ENCODE measurements around the gene CENPP. TPM values are rescaled to one million over a fixed set of nuclear protein-coding genes. Genes with fewer than 3 reads are reported as not detected.
A peak's percentile ranks its signal among the peaks of the same experiment; 100 is the strongest.

The CENPP gene
- total RNA-seq, 1 experiment from 2014 or later, result 4.2 TPM

DNA sequence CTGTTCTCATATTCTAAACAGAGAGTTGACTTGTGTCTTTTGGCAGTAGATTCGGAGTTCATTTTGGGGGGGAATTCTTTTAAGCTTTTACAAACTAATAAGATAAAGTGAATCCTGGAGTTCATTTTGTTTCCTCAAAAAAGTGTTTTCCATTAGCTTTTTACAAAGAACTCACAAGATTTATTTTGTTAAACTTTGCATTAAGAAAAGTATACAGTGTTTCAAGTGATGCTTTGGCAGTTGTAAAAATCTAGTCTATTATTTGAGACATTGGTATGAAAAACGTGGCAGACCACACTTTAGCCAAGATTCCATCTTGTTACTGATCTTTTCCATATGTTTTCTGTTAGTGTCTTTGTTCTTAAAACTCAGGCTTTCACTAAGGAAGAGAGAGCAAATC, 99.7 kb downstream of the CENPP start:
- POLR2A ChIA-PET, result interaction anchor here (0.6 to 1.5 kb wide), 7 partner anchors 8 to 97 kb away, joined by 3 to 5 read pairs (median 4); no protein-coding TSS in a partner anchor
- BruUV-seq (replicated peaks), result no TSS peak

DNA sequence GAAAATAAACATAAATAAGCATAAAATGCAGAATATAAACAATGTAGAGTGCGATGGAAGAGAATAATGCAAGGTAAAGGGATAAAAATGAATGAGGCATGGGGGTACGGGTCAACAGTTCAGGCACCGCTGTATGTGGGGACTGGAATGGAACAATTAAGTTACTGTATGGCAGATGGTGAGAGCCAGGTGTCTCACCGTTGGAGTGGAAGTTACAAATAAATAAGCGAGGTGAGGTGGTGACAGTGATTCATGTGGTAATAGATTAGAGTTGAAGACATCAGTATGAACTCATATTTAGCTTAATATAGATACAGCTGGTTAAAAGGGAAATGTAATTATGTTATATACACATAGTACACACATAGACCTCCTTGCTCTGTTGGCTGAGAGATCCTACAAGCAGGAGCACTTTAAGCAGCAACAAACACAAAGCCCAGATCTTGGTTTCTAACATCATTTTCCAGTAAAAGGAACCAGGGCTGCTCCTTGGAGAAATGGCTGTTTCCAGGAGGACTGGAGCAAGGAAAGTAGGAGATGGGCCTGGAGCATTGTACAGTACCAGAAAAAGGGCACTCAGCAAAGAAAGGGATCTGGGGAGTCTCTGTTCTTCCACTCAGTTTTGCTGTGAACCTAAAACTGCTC, 100.9 kb downstream of the CENPP start:
- H3K27ac Mint-ChIP-seq (ENCODE audit: low read depth, unreplicated experiment), result no peak overlapping the region
- intact Hi-C loops (cut with micrococcal nuclease), result no loop called here
- TF ChIP-seq, protein P1, sequence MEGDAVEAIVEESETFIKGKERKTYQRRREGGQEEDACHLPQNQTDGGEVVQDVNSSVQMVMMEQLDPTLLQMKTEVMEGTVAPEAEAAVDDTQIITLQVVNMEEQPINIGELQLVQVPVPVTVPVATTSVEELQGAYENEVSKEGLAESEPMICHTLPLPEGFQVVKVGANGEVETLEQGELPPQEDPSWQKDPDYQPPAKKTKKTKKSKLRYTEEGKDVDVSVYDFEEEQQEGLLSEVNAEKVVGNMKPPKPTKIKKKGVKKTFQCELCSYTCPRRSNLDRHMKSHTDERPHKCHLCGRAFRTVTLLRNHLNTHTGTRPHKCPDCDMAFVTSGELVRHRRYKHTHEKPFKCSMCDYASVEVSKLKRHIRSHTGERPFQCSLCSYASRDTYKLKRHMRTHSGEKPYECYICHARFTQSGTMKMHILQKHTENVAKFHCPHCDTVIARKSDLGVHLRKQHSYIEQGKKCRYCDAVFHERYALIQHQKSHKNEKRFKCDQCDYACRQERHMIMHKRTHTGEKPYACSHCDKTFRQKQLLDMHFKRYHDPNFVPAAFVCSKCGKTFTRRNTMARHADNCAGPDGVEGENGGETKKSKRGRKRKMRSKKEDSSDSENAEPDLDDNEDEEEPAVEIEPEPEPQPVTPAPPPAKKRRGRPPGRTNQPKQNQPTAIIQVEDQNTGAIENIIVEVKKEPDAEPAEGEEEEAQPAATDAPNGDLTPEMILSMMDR (IDR thresholded peaks at IDR 0.05; ENCODE audit: unreplicated experiment), result no peak
- ChIA-PET CTCF (no interaction called here), POLR2A (no interaction called here)
- no peaks in the 10 kb centered on the region for H3K9me3 Mint-ChIP-seq (ENCODE audit: unreplicated experiment)
- H3K4me3 Mint-ChIP-seq (ENCODE audit: unreplicated experiment), result no peak overlapping the region
- H3K4me1 Mint-ChIP-seq (ENCODE audit: insufficient read depth, unreplicated experiment), result peaks cover 23% of the 10 kb centered on the region
- DNase-seq (ENCODE audit: unreplicated experiment), result no peak
- no TSS peak for BruUV-seq (replicated peaks)
- no peaks in the 10 kb centered on the region for H3K27me3 Mint-ChIP-seq (ENCODE audit: insufficient read depth, unreplicated experiment)
- no peaks in the 10 kb centered on the region for H3K36me3 Mint-ChIP-seq (ENCODE audit: insufficient read depth, unreplicated experiment)

More for the DNA sequence above, 99.7 kb downstream of the CENPP start:
- H3K4me1 Mint-ChIP-seq (ENCODE audit: insufficient read depth, unreplicated experiment), result peaks cover 23% of the 10 kb centered on the region
- DNase-seq (ENCODE audit: unreplicated experiment), result no peak
- TF ChIP-seq, protein P1 (IDR thresholded peaks at IDR 0.05; ENCODE audit: unreplicated experiment), result no peak
- no peaks in the 10 kb centered on the region for H3K27me3 Mint-ChIP-seq (ENCODE audit: insufficient read depth, unreplicated experiment)
- peak overlapping the region; percentile 60 for H3K27ac Mint-ChIP-seq (ENCODE audit: low read depth, unreplicated experiment)
- intact Hi-C loops (cut with micrococcal nuclease), result no loop called here
- H3K36me3 Mint-ChIP-seq (ENCODE audit: insufficient read depth, unreplicated experiment), result no peaks in the 10 kb centered on the region
- H3K9me3 Mint-ChIP-seq (ENCODE audit: unreplicated experiment), result no peaks in the 10 kb centered on the region
- CTCF ChIA-PET, result interaction anchor here (1.1 kb wide), 1 partner anchor 14 kb away, joined by 4 read pairs; no protein-coding TSS in a partner anchor
- no peak overlapping the region for H3K4me3 Mint-ChIP-seq (ENCODE audit: unreplicated experiment)

DNA sequence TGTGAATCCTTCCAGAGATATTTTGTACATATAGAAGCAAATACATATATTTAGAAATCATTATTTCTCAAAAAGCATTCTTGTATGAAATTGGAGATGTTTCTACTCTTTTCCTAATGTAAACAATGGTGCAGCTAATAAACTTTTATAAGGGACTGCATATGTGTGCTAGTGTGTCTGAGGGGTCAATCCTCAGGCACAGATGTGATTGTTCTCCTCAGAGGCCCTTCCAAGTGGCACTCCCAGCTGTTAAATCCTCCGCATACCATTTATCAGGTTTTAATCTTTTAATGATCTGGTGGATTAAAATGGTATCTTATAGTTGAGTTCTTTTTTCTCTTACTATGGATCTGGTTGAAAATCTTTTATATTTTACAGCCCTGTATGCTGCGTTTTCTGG, 104.1 kb downstream of the CENPP start:
- POLR2A ChIA-PET, result no interaction called here
- DNase-seq (ENCODE audit: unreplicated experiment), result no peak
- TF ChIP-seq, protein P1 (IDR thresholded peaks at IDR 0.05; ENCODE audit: unreplicated experiment), result no peak
- no peak overlapping the region for H3K27ac Mint-ChIP-seq (ENCODE audit: low read depth, unreplicated experiment)
- CTCF ChIA-PET, result interaction anchor here (1.0 kb wide), 1 partner anchor 13 kb away, joined by 3 read pairs; no protein-coding TSS in a partner anchor
- intact Hi-C loops (cut with micrococcal nuclease), result loop anchor here (10.0 kb wide), 1 partner anchor 295 kb away; no protein-coding TSS in a partner anchor
- peaks cover 16% of the 10 kb centered on the region for H3K4me1 Mint-ChIP-seq (ENCODE audit: insufficient read depth, unreplicated experiment)
- H3K4me3 Mint-ChIP-seq (ENCODE audit: unreplicated experiment), result no peak overlapping the region
- H3K36me3 Mint-ChIP-seq (ENCODE audit: insufficient read depth, unreplicated experiment), result no peaks in the 10 kb centered on the region
- H3K27me3 Mint-ChIP-seq (ENCODE audit: insufficient read depth, unreplicated experiment), result no peaks in the 10 kb centered on the region
- no TSS peak for BruUV-seq (replicated peaks)
- H3K9me3 Mint-ChIP-seq (ENCODE audit: unreplicated experiment), result no peaks in the 10 kb centered on the region

DNA sequence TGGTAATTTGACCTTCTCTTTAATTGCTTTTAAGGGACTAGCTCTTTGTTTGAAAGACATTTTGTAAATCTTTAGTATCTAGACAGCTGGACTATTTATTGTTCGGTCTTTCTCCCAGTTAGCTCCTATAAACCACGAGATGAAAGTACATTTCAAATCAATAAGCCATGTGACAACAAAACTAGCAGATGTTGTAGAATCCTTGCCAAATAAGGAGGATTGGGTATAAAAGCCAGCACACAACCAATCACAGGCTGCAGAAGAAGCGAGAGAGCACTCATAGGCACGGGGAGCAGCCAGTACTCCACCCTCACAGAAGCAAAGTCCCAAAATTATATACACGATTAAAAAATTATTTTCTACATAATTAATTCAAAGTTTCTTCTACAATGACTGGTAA, 106.6 kb downstream of the CENPP start:
- BruUV-seq (replicated peaks), result no TSS peak

More for the DNA sequence above, 106.6 kb downstream of the CENPP start:
- TF ChIP-seq, protein P1 (IDR thresholded peaks at IDR 0.05; ENCODE audit: unreplicated experiment), result no peak
- Mint-ChIP-seq H3K4me3 (ENCODE audit: unreplicated experiment) (no peak overlapping the region), H3K9me3 (ENCODE audit: unreplicated experiment) (no peaks in the 10 kb centered on the region), H3K27me3 (ENCODE audit: insufficient read depth, unreplicated experiment) (no peaks in the 10 kb centered on the region), H3K4me1 (ENCODE audit: insufficient read depth, unreplicated experiment) (no peaks in the 10 kb centered on the region), H3K27ac (ENCODE audit: low read depth, unreplicated experiment) (no peak overlapping the region), H3K36me3 (ENCODE audit: insufficient read depth, unreplicated experiment) (no peaks in the 10 kb centered on the region)
- intact Hi-C loops (cut with micrococcal nuclease), result loop anchor here (10.0 kb wide), 1 partner anchor 298 kb away; no protein-coding TSS in a partner anchor
- CTCF ChIA-PET, result interaction anchor here (0.5 to 0.9 kb wide), 2 partner anchors 43 to 90 kb away, joined by 3 read pairs; no protein-coding TSS in a partner anchor
- no peak for DNase-seq (ENCODE audit: unreplicated experiment)
- POLR2A ChIA-PET, result no interaction called here

All from MCF 10A (cell line).